NCI-H2029 (cell line): Measurements from ENCODE around the gene HP1BP3.
"Not testable (repeated sequence)": the region's sequence is repeated elsewhere in the genome, so short reads cannot be mapped to it uniquely, and the experiment has no call there.

Experiments used
- DNase-seq: peaks from one replicate; lab custom pipeline; 2025; lab: John Stamatoyannopoulos, UW

HP1BP3 gene

GRCh38 chr1:20727746-20728316 is 59.3 kb downstream of the HP1BP3 start:
- DNase-seq: no peak

DNA sequence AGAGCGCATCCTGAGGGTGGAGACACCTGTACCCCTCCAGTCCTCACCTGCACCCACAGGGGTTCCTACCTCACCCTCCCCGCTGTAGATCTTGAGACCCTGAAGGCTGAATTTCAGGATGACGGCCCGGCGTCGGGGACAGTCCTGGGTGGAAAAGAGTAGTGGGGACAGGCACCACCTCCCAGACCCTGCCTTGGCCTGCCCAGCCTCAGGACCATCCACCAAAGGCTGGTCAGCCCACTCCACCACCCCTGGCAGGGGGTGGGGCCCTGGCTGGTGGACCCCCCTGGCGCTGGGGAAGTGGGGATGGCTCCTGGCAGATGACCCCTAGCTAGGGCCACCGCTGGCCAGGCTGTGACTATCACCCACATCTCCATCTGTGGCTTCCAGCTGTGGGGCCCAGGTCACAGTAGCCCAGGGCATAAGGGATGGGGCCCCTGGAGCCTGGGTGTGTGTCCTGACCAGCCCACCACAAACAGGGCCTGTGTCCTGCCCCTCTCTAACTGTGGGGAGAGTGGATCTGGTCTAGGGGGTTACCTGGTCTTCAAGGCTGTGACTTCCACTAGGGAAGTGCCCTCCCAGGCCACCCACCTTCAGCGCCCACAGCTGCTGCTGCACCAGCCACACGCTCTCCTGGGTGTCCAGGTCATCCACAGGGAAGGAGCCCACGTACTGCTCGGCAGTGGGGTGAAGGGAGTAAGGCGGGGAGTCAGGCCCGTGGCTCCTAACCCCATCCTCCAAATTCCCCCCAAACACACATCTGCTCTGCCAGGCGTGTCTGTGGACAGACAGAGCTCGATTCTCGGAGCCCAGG is 60.0 kb downstream of the HP1BP3 start:
- no peak for DNase-seq

- DNase-seq: no peak
Observed at GRCh38 chr1:20726118-20726911, 60.8 kb downstream of the HP1BP3 start.

- no peak for DNase-seq
Observed at GRCh38 chr1:20725189-20726117, 61.7 kb downstream of the HP1BP3 start.

DNA sequence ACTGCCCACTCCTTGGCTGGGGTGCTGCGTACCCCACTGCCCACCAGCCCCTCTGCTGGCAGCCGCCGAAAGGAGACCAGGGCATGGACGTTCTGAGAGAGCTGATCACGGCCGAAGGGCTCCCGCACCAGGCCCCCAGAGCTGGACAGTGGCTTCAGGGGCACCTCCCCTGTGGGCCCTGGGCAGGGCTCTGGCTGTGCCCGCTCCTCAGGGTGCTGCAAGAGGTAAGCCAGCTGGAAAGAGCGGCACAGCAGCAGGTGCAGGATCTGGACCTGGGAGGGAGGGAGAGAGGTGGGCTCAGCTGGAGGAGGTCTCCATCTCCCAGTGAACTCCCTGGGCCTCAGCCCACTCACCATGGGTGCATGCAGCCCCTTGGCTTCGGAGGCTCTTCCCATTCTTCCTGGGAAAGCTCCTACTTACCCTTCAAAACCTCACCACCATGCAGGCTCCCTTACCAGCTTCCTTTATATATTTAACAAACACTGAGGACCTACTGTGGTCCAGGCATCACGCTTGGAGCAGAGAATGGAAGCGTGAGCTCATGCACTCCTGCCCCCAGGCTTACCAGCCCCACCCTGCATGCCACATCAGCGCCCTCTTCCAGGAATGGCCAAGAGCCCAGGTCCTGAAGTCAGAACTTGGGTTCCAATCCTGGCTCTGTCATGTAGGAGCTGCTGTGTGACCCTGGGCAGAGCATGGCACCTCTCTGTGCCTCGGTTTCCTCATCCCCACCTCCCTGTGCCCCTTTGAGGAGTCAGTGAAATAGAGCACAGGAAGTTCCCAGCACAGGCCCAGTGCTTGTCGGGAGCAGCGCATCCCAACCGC is 62.5 kb downstream of the HP1BP3 start:
- no peak for DNase-seq

GRCh38 chr1:20723537-20724363 is 63.4 kb downstream of the HP1BP3 start:
- no peak for DNase-seq

DNA sequence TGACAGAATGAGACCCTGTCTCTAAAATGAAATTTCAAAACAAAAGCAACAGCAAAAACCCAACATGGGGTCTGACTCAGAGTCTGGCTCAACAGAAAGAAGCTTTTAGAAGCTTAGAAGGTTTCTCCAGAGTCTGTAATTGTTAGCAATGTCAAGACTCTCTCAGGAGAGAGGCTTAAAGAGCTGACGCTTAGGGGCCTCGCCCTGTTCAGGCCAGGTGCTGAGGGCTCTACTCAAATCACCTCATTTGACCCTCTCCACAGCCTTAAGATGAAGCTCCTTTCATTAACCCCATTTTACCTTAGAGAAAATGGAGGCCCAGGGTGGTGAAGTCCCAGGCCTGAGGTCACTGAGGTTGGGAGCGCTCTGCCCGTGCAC is 64.0 kb downstream of the HP1BP3 start:
- DNase-seq: no peak

- no peak for DNase-seq
Observed at GRCh38 chr1:20721117-20722061, 65.7 kb downstream of the HP1BP3 start.

- DNase-seq: no peak
Observed at GRCh38 chr1:20720631-20721091, 66.4 kb downstream of the HP1BP3 start.

GRCh38 chr1:20719871-20720620 is 67.1 kb downstream of the HP1BP3 start:
- no peak for DNase-seq

- no peak for DNase-seq
Observed at GRCh38 chr1:20719261-20719660, 67.8 kb downstream of the HP1BP3 start.

DNA sequence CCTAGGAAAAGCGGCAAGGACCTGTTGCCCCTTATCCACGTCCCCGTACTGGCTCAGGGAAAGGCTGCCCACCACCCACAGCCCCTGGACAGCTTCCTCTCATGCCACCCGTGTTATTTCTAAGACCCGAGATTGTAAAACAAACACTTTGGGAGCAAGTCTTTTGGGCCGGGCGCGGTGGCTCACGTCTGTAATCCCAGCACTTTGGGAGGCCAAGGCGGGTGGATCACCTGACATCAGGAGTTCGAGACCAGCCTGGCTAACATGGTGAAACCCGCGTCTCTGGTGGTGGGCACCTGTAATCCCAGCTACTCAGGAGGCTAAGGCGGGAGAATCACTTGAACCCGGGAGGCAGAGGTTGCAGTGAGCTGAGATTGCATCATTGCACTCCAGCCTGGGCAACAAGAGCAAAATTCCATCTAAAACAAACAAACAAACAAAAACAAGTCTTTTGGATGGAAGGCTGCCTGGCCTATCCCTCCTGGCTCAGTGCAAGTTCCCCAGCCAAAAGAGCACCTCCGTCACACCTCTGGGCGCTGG is 68.7 kb downstream of the HP1BP3 start:
- DNase-seq: not testable (repeated sequence)

DNA sequence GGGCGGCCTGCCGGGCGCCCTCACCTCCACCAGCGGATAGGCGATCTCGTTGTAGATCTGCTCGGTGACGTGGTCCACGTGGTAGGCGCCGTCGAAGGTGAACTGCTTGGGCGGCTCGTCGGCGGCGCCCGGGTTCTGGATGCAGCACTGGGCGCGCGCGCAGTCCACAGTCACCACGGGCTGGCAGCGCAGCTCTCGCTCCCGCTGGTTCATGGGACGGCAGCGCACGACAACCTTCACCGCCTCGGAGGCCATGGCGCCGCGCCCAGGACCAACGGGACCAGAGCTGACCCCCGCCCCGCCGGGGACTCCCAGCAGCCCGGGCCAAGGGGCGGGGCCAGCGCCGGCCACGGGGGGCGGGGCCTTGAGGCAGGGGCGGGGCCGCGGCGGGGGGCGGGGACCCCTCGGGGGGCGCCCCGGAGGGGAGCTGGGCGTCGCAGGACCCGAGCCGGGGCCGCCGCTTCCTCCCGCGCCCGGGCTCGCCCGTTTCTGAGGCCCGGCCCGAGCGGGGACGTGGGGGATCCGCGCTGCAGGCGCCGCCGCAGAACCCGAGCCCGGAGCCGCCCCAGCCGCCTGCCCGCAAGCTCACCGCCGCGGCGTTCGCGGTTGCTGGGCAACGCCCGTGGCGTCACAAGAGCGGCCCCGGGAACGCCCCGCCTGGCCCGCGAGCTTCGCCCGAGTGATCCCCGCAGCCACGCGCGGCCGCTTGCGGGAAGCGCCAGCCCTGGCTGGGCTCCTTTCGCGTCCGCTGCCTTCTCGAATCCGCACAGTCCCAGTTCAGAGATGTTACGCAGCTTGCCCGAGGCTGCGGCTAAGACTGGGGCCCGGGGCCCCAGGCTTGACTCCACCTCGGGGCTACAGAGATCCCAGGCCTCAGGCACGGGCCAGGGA is 69.4 kb downstream of the HP1BP3 start, which contains the start of gene KIF17:
TSS of gene KIF17 (minus strand) at position 556 of the 891 bp plus-strand sequence. CDS start at position 255, 301 bp downstream.
- no peak for DNase-seq

DNA sequence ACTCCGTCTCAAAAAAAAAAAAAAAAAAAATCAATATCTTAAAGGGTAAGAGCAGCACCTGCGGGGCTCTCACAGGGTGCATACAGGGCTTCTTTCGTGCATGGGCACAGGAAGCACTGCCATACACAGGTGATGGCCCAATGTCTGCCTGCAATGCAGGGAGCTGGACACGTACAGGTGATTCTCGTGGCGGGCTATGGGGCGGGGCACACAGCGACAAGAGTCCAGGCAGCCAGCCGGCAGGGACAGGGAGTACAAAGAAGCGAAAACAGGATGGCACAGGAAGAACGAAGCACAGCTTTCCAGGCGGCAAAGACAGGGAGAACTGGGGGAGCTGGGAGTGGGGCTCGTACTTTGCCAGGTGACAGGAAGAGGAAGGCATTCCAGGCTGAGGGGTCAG is 70.9 kb downstream of the HP1BP3 start:
- no peak for DNase-seq

- no peak for DNase-seq
Observed at GRCh38 chr1:20715406-20715805, 71.7 kb downstream of the HP1BP3 start.

GRCh38 chr1:20713440-20713839 is 73.7 kb downstream of the HP1BP3 start:
- no peak for DNase-seq

- DNase-seq: no peak
Observed at GRCh38 chr1:20712215-20712577, 74.9 kb downstream of the HP1BP3 start.
